C4-2B (cell line): ENCODE results near the gene INHA.

Experiments used
- H3K27ac ChIP-seq: fragments of 450-650 bp; 2 replicates; pipeline ENCODE4 v1.5.1; 2017
- ZFX ChIP-seq: fragments of 450-650 bp; IDR thresholded peaks from 2 replicates; pipeline ENCODE4 v1.6.1; 2017
- TF ChIP-seq, protein P1 (sequence below): fragments of 450-650 bp; conservative IDR thresholded peaks from 2 replicates; pipeline ENCODE4 v1.5.1; 2017; ENCODE audit warnings: mild to moderate bottlenecking

Gene INHA

DNA sequence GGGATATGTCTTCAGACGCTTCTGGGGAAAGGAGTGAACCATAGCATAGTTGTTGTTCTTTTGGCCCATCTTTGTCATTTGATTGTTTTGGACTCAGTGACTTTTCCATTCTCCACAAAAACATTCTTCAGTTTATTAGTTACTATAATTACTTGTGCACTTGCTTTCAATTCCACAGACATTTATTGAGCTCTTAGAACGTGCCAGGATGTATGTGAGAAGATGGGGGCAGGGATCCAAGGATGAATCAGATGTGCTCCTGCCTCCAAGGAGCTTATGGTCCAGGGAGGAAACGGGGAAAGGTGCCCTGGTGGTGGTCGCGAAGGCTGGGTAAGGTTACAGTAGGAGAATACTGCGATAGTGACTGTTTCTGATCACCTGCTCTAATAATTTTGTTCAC, 48.4 kb downstream of the INHA start:
- TF ChIP-seq ZFX, result no peak
- TF ChIP-seq, protein P1, sequence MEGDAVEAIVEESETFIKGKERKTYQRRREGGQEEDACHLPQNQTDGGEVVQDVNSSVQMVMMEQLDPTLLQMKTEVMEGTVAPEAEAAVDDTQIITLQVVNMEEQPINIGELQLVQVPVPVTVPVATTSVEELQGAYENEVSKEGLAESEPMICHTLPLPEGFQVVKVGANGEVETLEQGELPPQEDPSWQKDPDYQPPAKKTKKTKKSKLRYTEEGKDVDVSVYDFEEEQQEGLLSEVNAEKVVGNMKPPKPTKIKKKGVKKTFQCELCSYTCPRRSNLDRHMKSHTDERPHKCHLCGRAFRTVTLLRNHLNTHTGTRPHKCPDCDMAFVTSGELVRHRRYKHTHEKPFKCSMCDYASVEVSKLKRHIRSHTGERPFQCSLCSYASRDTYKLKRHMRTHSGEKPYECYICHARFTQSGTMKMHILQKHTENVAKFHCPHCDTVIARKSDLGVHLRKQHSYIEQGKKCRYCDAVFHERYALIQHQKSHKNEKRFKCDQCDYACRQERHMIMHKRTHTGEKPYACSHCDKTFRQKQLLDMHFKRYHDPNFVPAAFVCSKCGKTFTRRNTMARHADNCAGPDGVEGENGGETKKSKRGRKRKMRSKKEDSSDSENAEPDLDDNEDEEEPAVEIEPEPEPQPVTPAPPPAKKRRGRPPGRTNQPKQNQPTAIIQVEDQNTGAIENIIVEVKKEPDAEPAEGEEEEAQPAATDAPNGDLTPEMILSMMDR, result no peak
- H3K27ac ChIP-seq, result no peak overlapping the region

DNA sequence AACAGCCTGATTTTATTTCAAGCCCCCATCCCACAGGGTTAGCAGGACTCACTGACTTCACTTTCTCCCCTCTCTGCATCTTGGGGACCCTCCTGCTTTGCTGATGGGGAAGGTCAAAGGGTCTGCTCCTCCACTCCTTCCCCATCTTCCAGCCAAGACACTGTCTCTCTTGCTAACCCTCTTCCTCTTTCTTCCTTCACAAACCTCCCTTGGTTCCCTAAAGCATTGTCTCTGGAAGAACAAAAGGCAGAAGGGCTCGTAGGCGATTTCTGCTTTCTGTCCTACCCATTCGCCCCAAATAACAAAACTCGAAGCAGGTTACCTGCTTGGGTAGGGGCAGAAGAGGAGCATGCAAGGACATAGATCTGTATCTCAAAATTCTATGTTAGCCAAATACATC, 49.8 kb downstream of the INHA start:
- TF ChIP-seq, protein P1, result no peak
- no peak for TF ChIP-seq ZFX
- no peak overlapping the region for H3K27ac ChIP-seq

DNA sequence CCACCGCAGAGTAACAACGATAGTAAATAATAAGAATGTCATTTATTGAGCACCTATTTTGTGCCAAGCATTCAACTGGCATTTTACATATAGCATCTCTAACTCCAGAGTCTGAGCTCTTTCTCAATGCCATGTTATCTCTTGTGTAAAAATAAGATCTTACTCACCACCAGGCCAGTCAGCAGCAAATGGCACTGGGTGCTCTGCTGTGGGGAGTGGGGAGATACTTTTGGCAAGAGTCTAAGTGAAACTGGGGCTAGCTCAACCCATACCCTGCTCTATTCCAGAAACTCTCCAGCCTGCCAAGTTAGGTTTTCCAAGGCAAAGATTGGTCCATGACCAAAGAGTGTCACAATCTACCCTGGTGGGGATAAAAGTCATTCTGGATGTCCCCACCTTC, 50.4 kb downstream of the INHA start:
- no peak overlapping the region for H3K27ac ChIP-seq
- TF ChIP-seq, protein P1, result no peak
- no peak for TF ChIP-seq ZFX

DNA sequence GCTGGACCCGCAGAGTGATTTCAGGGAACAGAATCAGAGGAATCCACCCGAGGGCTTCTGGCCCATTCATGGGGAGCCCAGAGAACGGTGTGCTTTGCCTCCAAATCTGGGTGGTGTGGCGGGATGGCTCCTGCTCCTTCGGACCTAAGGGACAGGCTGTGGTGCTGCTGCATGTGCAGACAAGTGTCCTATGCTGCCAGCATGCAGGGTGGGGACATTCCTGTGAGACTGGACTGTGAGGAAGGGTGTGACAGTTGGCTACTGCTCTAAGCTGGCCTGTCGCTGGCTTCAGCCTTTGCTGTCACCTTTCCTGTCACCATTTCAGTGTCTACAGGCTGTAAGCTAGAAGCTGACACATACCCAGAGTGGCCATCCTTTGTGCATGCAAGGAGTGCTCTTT, 52.5 kb downstream of the INHA start:
- TF ChIP-seq ZFX, result no peak
- TF ChIP-seq, protein P1, result no peak
- H3K27ac ChIP-seq, result no peak overlapping the region

DNA sequence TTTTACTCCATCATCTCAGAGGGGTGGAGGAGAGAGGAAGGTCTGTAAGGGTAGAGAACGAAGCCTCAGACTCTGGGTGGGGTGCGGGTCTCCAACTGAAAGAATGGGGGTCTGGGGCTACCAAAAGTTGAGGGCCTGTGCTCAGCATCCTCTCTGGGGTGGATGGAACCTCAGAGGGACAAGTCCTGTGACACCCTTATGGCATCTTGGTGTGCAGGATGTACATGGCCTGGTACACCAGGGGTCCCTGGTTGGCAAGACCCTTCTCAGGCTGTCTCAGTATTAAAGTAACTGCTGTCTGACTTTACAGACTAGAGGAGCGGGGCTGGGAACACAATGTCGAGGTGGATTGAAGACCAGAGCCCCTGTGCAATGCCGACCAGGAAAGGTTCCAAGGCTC, 53.1 kb downstream of the INHA start:
- TF ChIP-seq ZFX, result no peak
- TF ChIP-seq, protein P1, result no peak

More for the DNA sequence above, 53.1 kb downstream of the INHA start:
- H3K27ac ChIP-seq, result no peak overlapping the region
